Measurements from ENCODE around the gene LRP1B.
"Not testable (repeated sequence)": the region's sequence is repeated elsewhere in the genome, so short reads cannot be mapped to it uniquely, and the experiment has no call there.

LRP1B gene

GRCh38 chr2:140354544-140354943, 1776.3 kb downstream of the LRP1B start:
- no peak for DNase-seq

DNA sequence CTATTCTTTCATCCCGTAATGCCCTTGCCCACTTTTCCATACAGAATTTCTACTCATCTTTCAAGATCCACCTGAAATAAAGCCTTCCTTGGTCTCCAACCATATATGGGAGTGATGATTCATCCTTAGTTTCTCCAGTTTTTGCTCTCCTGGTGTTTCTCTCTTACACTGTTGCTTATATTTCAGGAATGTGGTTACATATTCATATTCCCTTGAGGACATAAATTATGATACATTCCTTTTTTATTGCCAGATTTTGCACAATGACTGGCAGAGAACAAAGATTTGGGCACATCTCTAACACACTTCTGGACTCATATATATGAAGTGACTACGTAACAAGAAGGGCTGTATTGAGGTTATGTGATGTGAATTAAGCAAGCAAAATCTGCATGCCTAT, 1777.3 kb downstream of the LRP1B start:
- no peak for DNase-seq

DNA sequence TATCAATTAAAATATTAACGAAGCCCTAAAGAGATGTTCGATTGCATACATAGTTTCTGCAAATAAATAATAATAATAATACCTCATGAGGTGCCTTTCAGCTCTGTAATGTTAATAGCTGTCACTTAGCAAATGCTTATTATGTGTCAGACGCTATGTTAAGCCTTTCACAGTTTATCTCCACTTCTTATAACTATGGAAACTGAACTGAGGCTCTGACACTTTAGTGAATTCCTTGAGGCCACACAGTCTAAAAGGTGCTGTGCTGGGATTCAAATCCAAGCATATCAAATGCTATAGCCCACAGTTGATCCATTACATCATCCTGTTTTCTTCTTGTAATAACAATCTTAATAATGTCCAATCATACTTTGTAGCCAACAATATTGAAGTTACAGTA, 1779.1 kb downstream of the LRP1B start:
- DNase-seq, result no peak

GRCh38 chr2:140349695-140350094, 1781.1 kb downstream of the LRP1B start:
- no peak for DNase-seq

DNA sequence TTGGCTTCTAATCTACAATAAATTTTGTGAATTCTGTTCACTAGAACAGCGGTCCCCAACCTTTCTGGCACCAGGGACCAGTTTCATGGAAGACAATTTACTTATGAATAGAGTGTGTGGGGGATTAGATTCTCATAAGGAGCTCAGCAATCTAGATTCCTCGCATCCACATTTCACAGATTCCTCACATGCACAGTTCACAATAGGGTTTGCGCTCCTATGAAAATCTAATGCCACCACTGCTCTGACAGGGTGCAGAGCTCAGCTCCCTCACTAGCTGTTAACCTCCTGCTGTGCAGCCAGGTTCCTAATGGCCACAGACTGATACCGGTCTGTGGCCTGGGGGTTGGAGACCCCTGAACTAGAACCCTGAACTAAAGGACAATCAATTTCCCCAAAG, 1782.0 kb downstream of the LRP1B start:
- DNase-seq, result no peak

- DNase-seq, result no peak
Measured at GRCh38 chr2:140344838-140345237, 1786.0 kb downstream of the LRP1B start.

DNA sequence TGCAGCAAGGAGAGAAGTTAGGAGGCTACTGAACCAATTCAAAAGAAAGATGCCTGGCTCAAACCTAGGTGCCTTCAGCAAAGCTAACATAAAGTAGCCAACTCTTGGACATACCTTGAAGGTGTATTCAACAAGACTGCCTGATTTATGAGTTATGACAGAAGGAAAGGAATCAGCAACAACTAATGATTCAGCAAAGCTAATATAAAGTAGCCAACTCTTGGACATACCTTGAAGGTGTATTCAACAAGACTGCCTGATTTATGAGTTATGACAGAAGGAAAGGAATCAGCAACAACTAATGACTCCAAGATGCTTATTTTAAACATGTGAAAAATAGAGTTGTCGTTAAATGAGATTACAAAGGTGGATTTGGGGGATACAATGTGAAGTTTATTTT, 1786.5 kb downstream of the LRP1B start:
- not testable (repeated sequence) for DNase-seq

DNA sequence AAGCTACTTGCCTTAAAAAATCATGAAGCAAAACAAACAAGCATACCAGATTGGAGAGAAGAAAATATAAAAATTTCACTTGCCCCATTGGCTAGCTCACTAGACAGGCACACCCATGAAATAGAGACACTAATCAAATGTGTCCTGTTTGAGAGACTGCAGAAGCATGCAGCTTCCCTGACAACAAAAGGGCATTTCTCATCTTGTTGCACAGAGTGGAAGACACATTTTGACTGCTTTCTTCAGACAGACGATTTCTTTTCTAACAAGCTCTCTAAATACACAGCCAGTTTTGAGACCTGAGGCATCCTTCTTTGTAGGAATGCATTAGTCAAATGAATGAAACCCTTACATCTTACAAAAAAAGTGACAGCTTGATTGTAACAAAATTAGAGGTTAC, 1792.0 kb downstream of the LRP1B start:
- no peak for DNase-seq

DNA sequence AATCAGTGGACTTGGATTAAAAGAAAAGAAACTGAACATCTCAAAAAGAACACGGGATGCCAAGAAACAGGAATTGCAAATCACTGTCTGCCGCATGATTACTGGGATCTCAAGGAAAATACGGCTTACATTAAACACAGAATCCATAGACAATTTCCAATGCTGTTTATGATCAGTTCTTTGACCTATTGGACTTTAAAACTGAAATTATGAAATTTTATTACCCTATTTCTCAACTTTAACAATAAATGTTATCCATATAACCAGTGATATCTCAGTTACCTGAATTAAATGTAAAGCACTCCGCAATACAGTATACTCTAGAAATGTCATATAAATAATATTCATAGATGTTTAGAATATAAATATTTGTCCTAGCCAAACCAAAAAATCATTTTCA, 1793.8 kb downstream of the LRP1B start:
- no peak for DNase-seq

GRCh38 chr2:140316345-140316744, 1814.5 kb downstream of the LRP1B start:
- no peak for DNase-seq

DNA sequence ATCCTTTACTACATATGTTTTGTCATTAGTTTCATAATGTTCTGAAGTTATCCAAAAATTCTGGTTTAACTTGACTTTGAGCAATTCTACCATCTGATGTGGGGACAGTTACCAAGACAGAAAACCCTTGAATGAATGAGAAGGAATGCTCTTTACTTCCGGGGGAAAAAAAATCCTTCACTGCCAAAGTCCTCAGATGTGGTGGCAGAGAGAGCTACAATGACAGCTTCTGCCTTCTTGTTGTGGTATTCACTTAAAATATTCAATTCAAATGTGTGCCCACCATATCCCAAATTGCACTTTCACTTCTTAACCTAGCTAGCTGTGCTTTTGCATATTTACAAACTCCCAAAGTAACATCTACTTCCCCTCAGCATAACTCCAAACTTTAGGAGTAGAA, 1818.9 kb downstream of the LRP1B start:
- DNase-seq, result no peak

GRCh38 chr2:140308706-140309105, 1822.1 kb downstream of the LRP1B start:
- no peak for DNase-seq

- no peak for DNase-seq
Measured at GRCh38 chr2:140307532-140307931, 1823.3 kb downstream of the LRP1B start.

GRCh38 chr2:140295767-140296166, 1835.0 kb downstream of the LRP1B start:
- no peak for DNase-seq

DNA sequence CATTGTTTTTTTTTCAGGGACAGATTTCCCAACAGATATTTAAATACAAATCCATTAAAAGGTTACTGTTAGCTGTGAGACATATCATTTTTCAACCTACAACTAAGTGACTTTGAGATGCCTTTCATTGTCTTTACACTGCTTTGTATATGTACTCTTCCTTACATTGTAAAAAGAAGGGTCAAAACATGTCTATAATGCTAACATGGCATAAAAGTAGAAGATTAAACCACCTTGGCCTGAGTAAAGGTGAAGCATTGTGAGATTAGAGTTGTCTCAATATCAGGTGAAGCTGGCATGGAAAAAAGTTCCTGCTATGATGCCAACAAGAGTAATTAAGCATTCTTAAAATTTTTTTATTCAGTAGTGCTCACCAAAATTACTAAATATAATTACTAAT, 1842.1 kb downstream of the LRP1B start:
- DNase-seq, result no peak

GRCh38 chr2:140288213-140288612, 1842.6 kb downstream of the LRP1B start:
- DNase-seq, result no peak

DNA sequence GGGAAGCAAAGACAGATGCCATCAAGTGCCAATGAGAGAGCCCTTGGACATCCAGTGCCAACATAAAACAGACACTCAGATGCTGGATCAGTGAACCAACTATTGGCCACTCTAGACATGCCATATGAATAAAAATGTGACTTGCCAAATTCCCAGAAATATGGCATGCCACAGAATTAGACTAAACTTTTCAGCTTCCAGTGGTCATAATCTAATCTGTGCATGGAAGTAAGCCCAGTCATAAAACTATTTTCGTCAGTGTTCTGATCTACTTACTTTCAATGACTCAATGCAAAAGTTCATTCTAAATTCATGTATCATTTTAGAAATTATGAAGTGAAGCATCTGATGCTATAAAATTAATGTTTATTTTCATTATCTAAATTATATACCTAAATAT, 1844.4 kb downstream of the LRP1B start:
- no peak for DNase-seq

- DNase-seq, result not testable (repeated sequence)
Measured at GRCh38 chr2:140277344-140277743, 1853.5 kb downstream of the LRP1B start.

DNA sequence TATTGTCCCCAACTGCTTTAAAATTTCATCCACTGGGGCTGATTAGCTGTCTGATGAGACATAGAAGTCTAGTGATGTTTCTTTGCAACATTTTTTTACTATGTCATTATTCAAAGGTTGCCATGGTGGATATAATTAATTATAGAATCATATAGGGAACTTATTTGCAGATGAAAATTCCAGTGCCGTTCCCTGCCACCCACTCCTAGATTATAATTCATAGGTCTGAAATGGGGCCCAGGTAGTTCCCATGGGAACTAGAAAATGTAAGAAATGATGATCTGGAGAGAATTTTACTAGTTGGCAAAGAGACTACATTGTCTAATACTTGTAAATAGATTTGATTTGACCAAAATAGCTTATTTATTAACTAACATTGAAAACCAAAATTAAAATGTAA, 1854.2 kb downstream of the LRP1B start:
- no peak for DNase-seq

GRCh38 chr2:140275427-140275826, 1855.4 kb downstream of the LRP1B start:
- peak; percentile 50 for DNase-seq

DNA sequence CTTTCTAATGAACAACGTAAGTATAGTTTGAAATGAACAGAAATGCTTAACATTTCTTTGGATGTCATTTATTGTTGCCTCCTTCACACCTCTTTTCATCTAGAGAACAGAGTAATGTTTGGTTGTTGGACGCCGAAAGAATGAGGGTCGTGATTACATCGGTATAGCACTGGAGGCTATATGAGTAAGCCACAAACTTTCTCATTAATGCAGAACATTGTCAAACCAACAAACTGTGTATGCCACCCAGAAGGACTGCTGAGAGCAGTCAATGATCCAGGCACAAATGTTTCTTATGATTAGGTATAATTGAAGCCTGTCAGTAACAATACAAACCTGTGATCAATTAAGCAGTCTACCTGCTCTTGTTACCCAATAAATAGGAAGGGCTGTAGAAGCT, 1855.9 kb downstream of the LRP1B start:
- no peak for DNase-seq

DNA sequence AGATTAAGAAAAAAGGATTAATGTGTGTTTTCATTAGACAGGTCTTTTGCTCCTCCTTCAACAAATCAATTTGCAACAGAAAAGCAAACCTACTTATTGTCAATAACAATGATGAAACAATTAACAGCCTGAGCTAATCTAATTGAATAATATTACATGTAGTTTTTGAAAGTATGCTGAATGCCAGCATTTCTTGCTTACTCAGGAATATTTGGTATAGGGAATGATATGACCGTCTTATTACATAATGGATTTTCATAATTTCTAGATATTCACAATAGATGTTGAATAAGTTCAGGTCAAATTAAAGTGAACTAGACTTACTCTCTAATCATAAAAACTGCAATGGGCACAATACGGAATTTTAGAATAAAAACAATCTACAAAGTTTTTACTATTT, 1856.9 kb downstream of the LRP1B start:
- DNase-seq, result no peak

GRCh38 chr2:140273408-140273807, 1857.4 kb downstream of the LRP1B start:
- DNase-seq, result no peak

GRCh38 chr2:140270224-140270623, 1860.6 kb downstream of the LRP1B start:
- DNase-seq, result no peak

GRCh38 chr2:140269000-140269399, 1861.8 kb downstream of the LRP1B start:
- DNase-seq, result no peak

- no peak for DNase-seq
Measured at GRCh38 chr2:140262908-140263307, 1867.9 kb downstream of the LRP1B start.

Measured in NCI-H1436 (cell line).